NCI-H1436 treated with DMSO at 0.1 percent for 48 hours (cell line): ENCODE measurements around the gene SLC5A6.

Experiments used
- DNase-seq: peaks from one replicate; lab custom pipeline; 2025; lab: John Stamatoyannopoulos, UW

SLC5A6 gene

GRCh38 chr2:27174638-27175037, 37.4 kb downstream of the SLC5A6 start:
- no peak for DNase-seq

- DNase-seq, result no peak
These were observed 40.7 kb downstream of the SLC5A6 start for GRCh38 chr2:27171351-27171848.

GRCh38 chr2:27170581-27171337, 41.3 kb downstream of the SLC5A6 start:
- DNase-seq, result no peak

- no peak for DNase-seq
These were observed 46.9 kb downstream of the SLC5A6 start for GRCh38 chr2:27164960-27165763.

GRCh38 chr2:27162151-27163121, 49.6 kb downstream of the SLC5A6 start:
- DNase-seq, result no peak

GRCh38 chr2:27160191-27160590, 51.9 kb downstream of the SLC5A6 start:
- no peak for DNase-seq

GRCh38 chr2:27159271-27159670, 52.8 kb downstream of the SLC5A6 start:
- DNase-seq, result no peak

- no peak for DNase-seq
These were observed 53.6 kb downstream of the SLC5A6 start for GRCh38 chr2:27158468-27158867.

GRCh38 chr2:27155069-27155520, 57.0 kb downstream of the SLC5A6 start:
- DNase-seq, result no peak

- no peak for DNase-seq
These were observed 57.6 kb downstream of the SLC5A6 start for GRCh38 chr2:27154488-27154887.

- no peak for DNase-seq
These were observed 59.1 kb downstream of the SLC5A6 start for GRCh38 chr2:27152796-27153464.

- no peak for DNase-seq
These were observed 59.8 kb downstream of the SLC5A6 start for GRCh38 chr2:27152102-27152795.

GRCh38 chr2:27150639-27151230, 61.3 kb downstream of the SLC5A6 start:
- no peak for DNase-seq
